Breast epithelium (tissue), 3 donors: ENCODE measurements around the gene PPP1R37.

Source experiments
- POLR2AphosphoS5 ChIP-seq, 3 donors: sonication (generic); formaldehyde crosslinking; IDR thresholded peaks; one replicate each; pipeline ENCODE4 v1.6.1; 2017; ENCODE audit warnings: antibody characterized with exemption in 3 of 3
- TF ChIP-seq, protein P1 (sequence below), 3 donors: fragments of 450-650 bp; IDR thresholded peaks; one replicate each; pipeline ENCODE4 v1.5.1; 2016 to 2017; ENCODE audit warnings: antibody characterized with exemption in 3 of 3, mild to moderate bottlenecking in 3 of 3, moderate library complexity in 3 of 3

DNA sequence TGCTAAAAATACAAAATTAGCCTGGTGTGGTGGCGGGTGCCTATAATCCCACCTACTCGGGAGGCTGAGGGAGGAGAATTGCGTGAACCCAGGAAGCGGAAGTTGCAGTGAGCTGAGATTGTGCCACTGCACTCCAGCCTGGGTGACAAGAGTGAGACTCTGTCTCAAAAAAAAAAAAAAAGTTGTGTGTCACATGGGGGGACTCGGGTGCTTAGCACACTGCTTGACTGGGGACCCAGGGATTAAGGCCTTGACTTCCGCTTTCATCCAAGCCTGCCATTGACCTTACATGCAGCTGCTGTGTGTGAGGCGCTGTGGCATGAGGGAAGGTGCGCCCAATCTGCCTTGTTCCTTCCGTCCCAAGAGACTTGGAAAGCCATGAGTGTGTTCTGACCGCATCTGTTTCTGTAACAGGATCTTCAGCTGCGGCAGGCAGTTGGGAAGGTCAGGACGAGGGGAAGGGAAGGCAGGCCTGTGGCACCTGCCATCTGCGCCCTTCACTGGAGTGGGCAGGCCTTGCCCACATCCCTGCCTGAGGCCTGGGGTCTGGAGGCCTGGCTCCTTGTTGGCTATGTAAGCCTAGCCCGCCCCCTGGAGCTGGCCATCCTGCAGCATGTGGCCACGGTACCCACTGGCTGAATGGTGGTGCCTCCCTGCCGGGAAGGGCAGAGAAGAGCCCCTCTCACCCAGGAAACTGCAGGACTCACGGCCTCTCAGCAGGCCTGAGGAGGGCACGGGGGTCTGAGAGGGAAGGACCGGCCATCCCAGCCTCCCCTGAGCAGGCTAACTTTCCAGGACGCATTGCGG lies 23.0 kb downstream of the PPP1R37 start:
- TF ChIP-seq, protein P1, sequence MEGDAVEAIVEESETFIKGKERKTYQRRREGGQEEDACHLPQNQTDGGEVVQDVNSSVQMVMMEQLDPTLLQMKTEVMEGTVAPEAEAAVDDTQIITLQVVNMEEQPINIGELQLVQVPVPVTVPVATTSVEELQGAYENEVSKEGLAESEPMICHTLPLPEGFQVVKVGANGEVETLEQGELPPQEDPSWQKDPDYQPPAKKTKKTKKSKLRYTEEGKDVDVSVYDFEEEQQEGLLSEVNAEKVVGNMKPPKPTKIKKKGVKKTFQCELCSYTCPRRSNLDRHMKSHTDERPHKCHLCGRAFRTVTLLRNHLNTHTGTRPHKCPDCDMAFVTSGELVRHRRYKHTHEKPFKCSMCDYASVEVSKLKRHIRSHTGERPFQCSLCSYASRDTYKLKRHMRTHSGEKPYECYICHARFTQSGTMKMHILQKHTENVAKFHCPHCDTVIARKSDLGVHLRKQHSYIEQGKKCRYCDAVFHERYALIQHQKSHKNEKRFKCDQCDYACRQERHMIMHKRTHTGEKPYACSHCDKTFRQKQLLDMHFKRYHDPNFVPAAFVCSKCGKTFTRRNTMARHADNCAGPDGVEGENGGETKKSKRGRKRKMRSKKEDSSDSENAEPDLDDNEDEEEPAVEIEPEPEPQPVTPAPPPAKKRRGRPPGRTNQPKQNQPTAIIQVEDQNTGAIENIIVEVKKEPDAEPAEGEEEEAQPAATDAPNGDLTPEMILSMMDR (IDR thresholded peaks at IDR 0.05), result no peak
- TF ChIP-seq POLR2AphosphoS5 (IDR thresholded peaks at IDR 0.05), result no peak
